H9 (cell line): ENCODE measurements around the gene DCTN2. TPM values are rescaled to one million over a fixed set of nuclear protein-coding genes. Genes with fewer than 3 reads are reported as not detected.
A peak's percentile ranks its signal among the peaks of the same experiment; 100 is the strongest.

Source experiments
- DNase-seq: peaks from one replicate; pipeline ENCODE4 v3.0.0-alpha.2; 2017
- H2AFZ ChIP-seq: one replicate; pipeline ENCODE4 v1.6.1; 2013; ENCODE audit warnings: mild to moderate bottlenecking, low read length, control low read depth, moderate library complexity
- H2AK5ac ChIP-seq: 2 replicates; pipeline ENCODE4 v1.6.1; 2013; ENCODE audit warnings: low read length, control low read depth, mixed read lengths; ENCODE audit not compliant: insufficient read length
- H2BK120ac ChIP-seq: one replicate; pipeline ENCODE4 v1.6.1; 2013; ENCODE audit warnings: low read depth, mild to moderate bottlenecking, low read length, control low read depth, inconsistent platforms; ENCODE audit not compliant: poor library complexity, severe bottlenecking
- H2BK12ac ChIP-seq: 2 replicates; pipeline ENCODE4 v1.6.1; 2013; ENCODE audit warnings: low read length, control low read depth, mixed read lengths, low read depth; ENCODE audit not compliant: insufficient read length
- H2BK15ac ChIP-seq: 2 replicates; pipeline ENCODE4 v1.6.1; 2013; ENCODE audit warnings: low read depth, low read length, control low read depth
- H2BK20ac ChIP-seq: one replicate; pipeline ENCODE4 v1.6.1; 2013; ENCODE audit warnings: low read depth, mild to moderate bottlenecking, low read length, control low read depth, inconsistent platforms; ENCODE audit not compliant: poor library complexity, severe bottlenecking
- H2BK5ac ChIP-seq: 2 replicates; pipeline ENCODE4 v1.6.1; 2013; ENCODE audit warnings: low read length, control low read depth, mixed read lengths; ENCODE audit not compliant: insufficient read length
- H3K14ac ChIP-seq: 2 replicates; pipeline ENCODE4 v1.6.1; 2013; ENCODE audit warnings: low read length, control low read depth; ENCODE audit not compliant: insufficient read depth
- H3K18ac ChIP-seq: 2 replicates; pipeline ENCODE4 v1.6.1; 2013; ENCODE audit warnings: low read depth, mild to moderate bottlenecking, mixed read lengths, low read length, control low read depth; ENCODE audit not compliant: insufficient read length
- H3K23ac ChIP-seq: 2 replicates; pipeline ENCODE4 v1.6.1; 2013; ENCODE audit warnings: low read length, control low read depth, mixed read lengths, low read depth; ENCODE audit not compliant: insufficient read length
- H3K23me2 ChIP-seq: 2 replicates; pipeline ENCODE4 v1.6.1; 2013; ENCODE audit warnings: low read depth, mild to moderate bottlenecking, mixed read lengths, low read length, control low read depth; ENCODE audit not compliant: insufficient read length, poor library complexity, severe bottlenecking
- H3K27ac ChIP-seq: 2 replicates; pipeline ENCODE4 v1.5.1; 2013; ENCODE audit warnings: low read length, control low read depth, mixed read lengths, low read depth; ENCODE audit not compliant: insufficient read length
- H3K27me3 ChIP-seq: 2 replicates; pipeline ENCODE4 v1.6.1; 2013; ENCODE audit warnings: low read length, control low read depth, inconsistent platforms; ENCODE audit not compliant: insufficient read depth
- H3K4ac ChIP-seq: 2 replicates; pipeline ENCODE4 v1.6.1; 2013; ENCODE audit warnings: low read depth, mild to moderate bottlenecking, control low read depth, inconsistent platforms, low read length, moderate library complexity
- H3K4me1 ChIP-seq: 2 replicates; pipeline ENCODE4 v1.6.1; 2013; ENCODE audit warnings: low read length, control low read depth, inconsistent platforms; ENCODE audit not compliant: insufficient read depth
- H3K4me2 ChIP-seq: 2 replicates; pipeline ENCODE4 v1.6.1; 2013; ENCODE audit warnings: low read length, control low read depth, mixed read lengths; ENCODE audit not compliant: insufficient read length, insufficient read depth
- H3K56ac ChIP-seq: 2 replicates; pipeline ENCODE4 v1.6.1; 2013; ENCODE audit warnings: low read depth, mild to moderate bottlenecking, mixed read lengths, low read length, control low read depth; ENCODE audit not compliant: insufficient read length
- H3K79me1 ChIP-seq: 2 replicates; pipeline ENCODE4 v1.6.1; 2013; ENCODE audit warnings: low read depth, mild to moderate bottlenecking, moderate library complexity, low read length, control low read depth, inconsistent platforms; ENCODE audit not compliant: insufficient read depth, poor library complexity, severe bottlenecking
- H3K79me2 ChIP-seq: 2 replicates; pipeline ENCODE4 v1.6.1; 2013; ENCODE audit warnings: low read length, control low read depth, inconsistent platforms; ENCODE audit not compliant: insufficient read depth
- H3K9ac ChIP-seq: 2 replicates; pipeline ENCODE4 v1.6.1; 2013; ENCODE audit warnings: low read length, control low read depth, mixed read lengths; ENCODE audit not compliant: insufficient read length; ENCODE audit errors: extremely low read depth
- H3K9me3 ChIP-seq: one replicate; pipeline ENCODE4 v1.6.1; 2013; ENCODE audit warnings: low read depth, low read length, inconsistent platforms; ENCODE audit not compliant: control insufficient read depth
- H3T11ph ChIP-seq: one replicate; pipeline ENCODE4 v1.6.1; 2013; ENCODE audit warnings: mild to moderate bottlenecking, low read length, control low read depth, inconsistent platforms
- H4K20me1 ChIP-seq: one replicate; pipeline ENCODE4 v1.6.1; 2013; ENCODE audit not compliant: control insufficient read depth, insufficient read length, insufficient read depth
- H4K5ac ChIP-seq: 2 replicates; pipeline ENCODE4 v1.6.1; 2013; ENCODE audit warnings: low read depth, mild to moderate bottlenecking, mixed read lengths, low read length, control low read depth; ENCODE audit not compliant: insufficient read length
- H4K8ac ChIP-seq: replicated peaks from 2 replicates; pipeline ENCODE4 v1.6.1; 2013; ENCODE audit warnings: low read length, control low read depth, mixed read lengths, low read depth; ENCODE audit not compliant: insufficient read length
- H4K91ac ChIP-seq: 2 replicates; pipeline ENCODE4 v1.6.1; 2013; ENCODE audit warnings: low read depth, mild to moderate bottlenecking, moderate library complexity, mixed read lengths, low read length, control low read depth; ENCODE audit not compliant: insufficient read length
- H3K27ac Mint-ChIP-seq, 3 experiments: 2 replicates in 2 of 3; 3 replicates in 1 of 3; pipeline ENCODE4 v1.8.0; 2020 to 2021; ENCODE audit warnings: mixed read lengths in 3 of 3, mild to moderate bottlenecking in 1 of 3, moderate library complexity in 1 of 3
- H3K27me3 Mint-ChIP-seq: 2 replicates; pipeline ENCODE4 v1.8.0; 2021; ENCODE audit warnings: low read depth, mild to moderate bottlenecking, moderate library complexity, mixed read lengths
- H3K36me3 Mint-ChIP-seq, 3 experiments: 2 replicates in 2 of 3; 3 replicates in 1 of 3; pipeline ENCODE4 v1.8.0; 2020 to 2021; ENCODE audit warnings: low read depth in 3 of 3, mixed read lengths in 3 of 3; ENCODE audit not compliant: insufficient read depth in 1 of 3
- H3K4me1 Mint-ChIP-seq, 2 experiments: 2 replicates each; pipeline ENCODE4 v1.8.0; 2020; ENCODE audit warnings: mixed read lengths in 2 of 2
- H3K4me3 Mint-ChIP-seq, 2 experiments: 2 replicates in 1 of 2; 3 replicates in 1 of 2; pipeline ENCODE4 v1.8.0; 2020 to 2021; ENCODE audit warnings: mild to moderate bottlenecking in 2 of 2, mixed read lengths in 2 of 2, moderate library complexity in 1 of 2
- H3K9me3 Mint-ChIP-seq, 2 experiments: 2 replicates in 1 of 2; 3 replicates in 1 of 2; pipeline ENCODE4 v1.8.0; 2020; ENCODE audit warnings: mild to moderate bottlenecking in 2 of 2, mixed read lengths in 2 of 2, moderate library complexity in 1 of 2
- WGBS: extraction: QIAGEN DNeasy Blood & Tissue Kit; methylation state at CpG from one replicate; pipeline ENCODE4 v1.1.7; 2013; ENCODE audit warnings: missing lambda C conversion rate, low lambda C conversion rate, mixed read lengths; ENCODE audit not compliant: insufficient read length; ENCODE audit errors: extremely low coverage; 5-methylcytosine and 5-hydroxymethylcytosine counted together
- total RNA-seq: library from RNA; stranded (reverse); gene quantifications from 2 replicates; pipeline ENCODE4 v1.2.1, GENCODE V29; 2021
- TF ChIP-seq, protein P1 (sequence below): fragments of 200-600 bp; sonication (generic); conservative IDR thresholded peaks from 3 replicates; pipeline ENCODE4 v1.8.0; 2021; ENCODE audit warnings: antibody characterized with exemption, mild to moderate bottlenecking

DCTN2 gene
- total RNA-seq, 1 experiment from 2014 or later, result 97.7 TPM

- no peak overlapping the region for H4K5ac ChIP-seq
- no peak for DNase-seq
- Mint-ChIP-seq H3K36me3 (peaks cover 0 to 41% (median 32%) of the 10 kb centered on the region in 3 experiments; a peak in 6 of 7 replicates), H3K4me1 (peaks cover 17 to 23% of the 10 kb centered on the region in 2 experiments), H3K27me3 (peaks cover 8% of the 10 kb centered on the region), H3K27ac (peak overlapping the region in 1 of 3 experiments; percentile 57; a peak in 1 of 7 replicates), H3K9me3 (no peaks in the 10 kb centered on the region), H3K4me3 (no peak overlapping the region; a peak in 1 of 5 replicates)
- WGBS, result no CpG with 5 or more reads among the region's 2 CpGs
- H3K9ac ChIP-seq, result no peak overlapping the region
- H4K8ac ChIP-seq, result no peak overlapping the region
- no peak overlapping the region for H3K18ac ChIP-seq
- no peak overlapping the region for H3K27ac ChIP-seq
- peaks cover 14% of the 10 kb centered on the region for H3K79me1 ChIP-seq
- no peak overlapping the region for H3K4me2 ChIP-seq
- H3K27me3 ChIP-seq, result no peaks in the 10 kb centered on the region; the same call in 1 of the 2 replicates
- no peak overlapping the region for H4K91ac ChIP-seq
- H3K9me3 ChIP-seq, result no peaks in the 10 kb centered on the region
- no peak overlapping the region for H3T11ph ChIP-seq
- no peak overlapping the region for H3K4ac ChIP-seq
- H2AK5ac ChIP-seq, result no peak overlapping the region
- no peak overlapping the region for H2BK5ac ChIP-seq
- no peak overlapping the region for H2AFZ ChIP-seq
- no peak overlapping the region for H3K56ac ChIP-seq
- TF ChIP-seq, protein P1, sequence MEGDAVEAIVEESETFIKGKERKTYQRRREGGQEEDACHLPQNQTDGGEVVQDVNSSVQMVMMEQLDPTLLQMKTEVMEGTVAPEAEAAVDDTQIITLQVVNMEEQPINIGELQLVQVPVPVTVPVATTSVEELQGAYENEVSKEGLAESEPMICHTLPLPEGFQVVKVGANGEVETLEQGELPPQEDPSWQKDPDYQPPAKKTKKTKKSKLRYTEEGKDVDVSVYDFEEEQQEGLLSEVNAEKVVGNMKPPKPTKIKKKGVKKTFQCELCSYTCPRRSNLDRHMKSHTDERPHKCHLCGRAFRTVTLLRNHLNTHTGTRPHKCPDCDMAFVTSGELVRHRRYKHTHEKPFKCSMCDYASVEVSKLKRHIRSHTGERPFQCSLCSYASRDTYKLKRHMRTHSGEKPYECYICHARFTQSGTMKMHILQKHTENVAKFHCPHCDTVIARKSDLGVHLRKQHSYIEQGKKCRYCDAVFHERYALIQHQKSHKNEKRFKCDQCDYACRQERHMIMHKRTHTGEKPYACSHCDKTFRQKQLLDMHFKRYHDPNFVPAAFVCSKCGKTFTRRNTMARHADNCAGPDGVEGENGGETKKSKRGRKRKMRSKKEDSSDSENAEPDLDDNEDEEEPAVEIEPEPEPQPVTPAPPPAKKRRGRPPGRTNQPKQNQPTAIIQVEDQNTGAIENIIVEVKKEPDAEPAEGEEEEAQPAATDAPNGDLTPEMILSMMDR, result no peak
- peaks cover 6% of the 10 kb centered on the region for H3K23me2 ChIP-seq
- no peak overlapping the region for H2BK15ac ChIP-seq
- no peak overlapping the region for H2BK120ac ChIP-seq
- H2BK12ac ChIP-seq, result no peak overlapping the region
- H3K14ac ChIP-seq, result no peak overlapping the region
- H3K4me1 ChIP-seq, result peaks cover 7% of the 10 kb centered on the region
- H4K20me1 ChIP-seq, result no peaks in the 10 kb centered on the region
- no peaks in the 10 kb centered on the region; the same call in 1 of the 2 replicates for H3K79me2 ChIP-seq
- no peak overlapping the region for H2BK20ac ChIP-seq
- H3K23ac ChIP-seq, result no peak overlapping the region
Observed at GRCh38 chr12:57543581-57543980, 3.4 kb downstream of the DCTN2 start.
